GM21367 (cell line): ENCODE results near the gene PRR12.

ENCODE experiments used
- ATAC-seq: cut with Tn5 transposase; IDR thresholded peaks from one replicate; pipeline ENCODE4 v1.9.1; 2021; ENCODE audit not compliant: unreplicated experiment

Gene PRR12

GRCh38 chr19:49590971-49591730, at the start of gene PRR12:
Gene PRR12, plus strand, starts transcription at chr19:49591182. Its CDS starts 473 bp downstream, at chr19:49591655.
- ATAC-seq = no peak

- no peak for ATAC-seq
Observed at GRCh38 chr19:49541914-49542313, 49.1 kb upstream of the PRR12 start.

- ATAC-seq = no peak
Observed at GRCh38 chr19:49542446-49542845, 48.5 kb upstream of the PRR12 start.

- no peak for ATAC-seq
Observed at GRCh38 chr19:49543032-49543431, 48.0 kb upstream of the PRR12 start.

- no peak for ATAC-seq
Observed at GRCh38 chr19:49544154-49544553, 46.8 kb upstream of the PRR12 start.

GRCh38 chr19:49546825-49547565, 44.0 kb upstream of the PRR12 start:
- no peak for ATAC-seq

- no peak for ATAC-seq
Observed at GRCh38 chr19:49549045-49549444, 41.9 kb upstream of the PRR12 start.

- ATAC-seq = no peak
Observed at GRCh38 chr19:49551531-49551930, 39.5 kb upstream of the PRR12 start.

GRCh38 chr19:49552749-49553148, 38.2 kb upstream of the PRR12 start:
- ATAC-seq = no peak

- ATAC-seq = no peak
Observed at GRCh38 chr19:49553451-49554271, 37.3 kb upstream of the PRR12 start.

GRCh38 chr19:49554701-49555181, 36.2 kb upstream of the PRR12 start:
- ATAC-seq = no peak

GRCh38 chr19:49555600-49556411, 35.2 kb upstream of the PRR12 start:
- ATAC-seq = no peak

- no peak for ATAC-seq
Observed at GRCh38 chr19:49556412-49557398, 34.3 kb upstream of the PRR12 start.

- ATAC-seq = no peak
Observed at GRCh38 chr19:49557641-49558325, 33.2 kb upstream of the PRR12 start.

- ATAC-seq = no peak
Observed at GRCh38 chr19:49558591-49558990, 32.4 kb upstream of the PRR12 start.

GRCh38 chr19:49559443-49559842, 31.5 kb upstream of the PRR12 start:
- ATAC-seq = no peak

GRCh38 chr19:49559928-49560327, 31.1 kb upstream of the PRR12 start:
- no peak for ATAC-seq

GRCh38 chr19:49560358-49560900, 30.6 kb upstream of the PRR12 start:
- no peak for ATAC-seq
